H1 (cell line): ENCODE results near the gene CRYBG3.

Source experiments
- BRCA1 ChIP-seq: IDR thresholded peaks from 2 replicates; pipeline ENCODE4 v1.6.1; 2012; ENCODE audit warnings: low read depth, low read length, improper control_type of control experiment
- CEBPB ChIP-seq: IDR thresholded peaks from 2 replicates; pipeline ENCODE4 v1.6.1; 2012; ENCODE audit warnings: low read depth, low read length
- CTBP2 ChIP-seq: IDR thresholded peaks from 2 replicates; pipeline ENCODE4 v1.7.0; 2011; ENCODE audit warnings: borderline replicate concordance, mild to moderate bottlenecking, moderate library complexity, mixed read lengths, low read length; ENCODE audit not compliant: insufficient read depth, insufficient read length
- CTCF ChIP-seq, 3 experiments: IDR thresholded peaks; 1 replicate in 2 of 3; 2 replicates in 1 of 3; pipeline versions ENCODE4 v1.5.1 to v1.6.1; 2011; ENCODE audit warnings: low read length in 3 of 3, mild to moderate bottlenecking in 3 of 3, inconsistent platforms in 2 of 3, low read depth in 1 of 3, moderate library complexity in 1 of 3; ENCODE audit not compliant: insufficient read depth in 1 of 3; ENCODE audit errors: control extremely low read depth in 1 of 3
- MAX ChIP-seq: IDR thresholded peaks from 2 replicates; pipeline ENCODE4 v1.6.1; 2012; ENCODE audit warnings: inconsistent platforms
- POLR2A ChIP-seq, 2 experiments: IDR thresholded peaks; 1 replicate in 1 of 2; 2 replicates in 1 of 2; pipeline ENCODE4 v1.6.1; 2011; ENCODE audit warnings: low read depth in 2 of 2, low read length in 2 of 2, mild to moderate bottlenecking in 2 of 2; ENCODE audit errors: control extremely low read depth in 1 of 2
- USF2 ChIP-seq: IDR thresholded peaks from 2 replicates; pipeline ENCODE4 v1.6.1; 2011; ENCODE audit warnings: low read length, improper control_type of control experiment

- no peak for TF ChIP-seq POLR2A (IDR thresholded peaks at IDR 0.05; ENCODE audit: control extremely low read depth in 1 of 2, low read depth in 2 of 2, low read length in 2 of 2)
- no peak for TF ChIP-seq BRCA1
- TF ChIP-seq CTCF (IDR thresholded peaks at IDR 0.05; ENCODE audit: control extremely low read depth in 1 of 3, insufficient read depth in 1 of 3, low read depth in 1 of 3, low read length in 3 of 3) = no peak
- TF ChIP-seq CEBPB = no peak
- TF ChIP-seq MAX = no peak
- no peak for TF ChIP-seq USF2
- TF ChIP-seq CTBP2 = no peak
These were observed 146.6 kb downstream of the CRYBG3 start for GRCh38 chr3:97968376-97968775.
